Testis (tissue), 2 donors: Measurements from ENCODE around the gene DMD.

Source experiments
- CTCF ChIP-seq, 3 experiments: fragments of 450-650 bp in 2 of 3; fragments of 200-600 bp in 1 of 3; sonication (generic) in 1 of 3; IDR thresholded peaks; one replicate each; pipeline ENCODE4 v1.5.1; 2016 to 2019; ENCODE audit warnings: antibody characterized with exemption in 3 of 3, mild to moderate bottlenecking in 2 of 3, moderate library complexity in 1 of 3
- POLR2A ChIP-seq: fragments of 450-650 bp; IDR thresholded peaks from one replicate; pipeline ENCODE4 v1.6.1; 2017; ENCODE audit warnings: antibody characterized with exemption, mild to moderate bottlenecking, moderate library complexity

- no peak for TF ChIP-seq CTCF (IDR thresholded peaks at IDR 0.05)
- TF ChIP-seq POLR2A, result no peak
These were observed 1061.2 kb downstream of the DMD start for GRCh38 chrX:32150141-32150540.
